Activated CD8-positive, alpha-beta memory T cell treated with anti-CD3 and anti-CD28 coated beads for 24 hours (primary cell): Measurements from ENCODE around the gene CLEC16A.
A peak's percentile ranks its signal among the peaks of the same experiment; 100 is the strongest.

Experiments used
- DNase-seq: peaks from one replicate; pipeline ENCODE4 v3.0.0-alpha.2; 2020

Gene CLEC16A

GRCh38 chr16:11067266-11067665 lies 122.9 kb downstream of the CLEC16A start:
- no peak for DNase-seq

GRCh38 chr16:11067697-11068141 lies 123.4 kb downstream of the CLEC16A start:
- no peak for DNase-seq

GRCh38 chr16:11071829-11072228 lies 127.5 kb downstream of the CLEC16A start:
- no peak for DNase-seq

GRCh38 chr16:11072420-11073153 lies 128.2 kb downstream of the CLEC16A start:
- no peak for DNase-seq

DNA sequence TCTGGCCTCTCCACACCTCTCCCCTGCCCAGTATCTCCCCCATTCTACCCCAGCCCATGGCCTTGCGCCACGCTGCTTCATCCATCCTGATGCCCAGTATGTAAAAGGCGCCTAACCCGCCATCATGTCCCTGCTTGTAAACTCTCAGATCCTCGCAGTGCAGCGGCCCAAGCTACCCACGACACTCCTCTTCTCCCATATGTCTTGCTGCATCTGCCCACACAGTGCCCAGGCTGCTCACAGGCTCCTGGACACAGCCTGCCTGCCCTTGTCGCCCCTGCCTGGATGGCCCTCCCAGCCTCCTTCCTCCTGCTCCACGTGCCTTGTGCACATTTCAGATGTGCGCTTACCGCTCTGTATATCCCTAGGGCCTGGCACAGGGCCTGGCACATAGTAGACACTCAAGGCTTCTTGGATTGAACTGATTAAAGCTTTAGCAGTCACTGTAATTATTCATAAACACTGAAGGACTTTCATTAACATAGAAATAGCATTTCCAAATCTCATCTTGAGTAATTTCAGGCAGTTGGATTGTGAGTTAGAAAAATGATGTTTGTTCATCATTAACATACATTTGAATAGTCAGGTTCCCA lies 129.1 kb downstream of the CLEC16A start:
- DNase-seq = no peak

DNA sequence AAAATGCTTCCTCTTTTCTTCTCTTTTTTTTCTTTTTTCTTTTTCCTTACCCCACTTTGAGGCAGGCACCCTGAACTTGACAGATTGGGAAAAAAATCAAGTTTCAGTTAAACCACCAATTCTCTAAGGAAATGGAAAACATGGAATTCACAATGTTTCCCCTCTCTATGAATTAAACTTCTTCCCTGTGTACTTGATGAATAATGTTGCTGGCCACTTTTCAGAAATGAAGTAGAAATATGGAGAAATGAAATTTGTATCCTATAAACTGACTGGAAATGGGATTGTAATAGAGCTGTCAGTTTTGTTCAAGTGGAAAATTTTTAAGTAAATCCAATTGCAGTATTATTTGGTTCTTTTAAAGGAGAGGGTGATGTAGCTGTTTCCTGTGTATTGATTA lies 129.8 kb downstream of the CLEC16A start:
- no peak for DNase-seq

DNA sequence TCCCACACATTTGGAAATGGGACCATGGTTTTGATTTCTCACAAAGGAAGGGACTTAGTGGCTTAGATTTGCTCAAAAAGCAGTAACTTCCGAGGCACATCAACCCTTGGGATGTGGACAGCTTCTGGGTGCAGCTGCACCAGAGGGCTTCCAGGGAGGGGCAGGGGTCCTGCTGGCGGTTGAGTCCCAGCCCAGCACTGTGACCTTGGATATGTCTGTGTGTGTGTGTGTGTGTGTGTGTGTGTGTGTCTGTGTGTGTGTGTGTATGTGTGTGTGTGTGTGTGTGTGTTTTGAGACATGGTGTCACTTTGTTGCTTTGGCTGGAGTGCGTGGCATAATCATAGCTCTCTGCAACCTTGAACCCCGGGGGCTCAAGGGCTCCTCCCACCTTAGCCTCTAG lies 130.8 kb downstream of the CLEC16A start:
- no peak for DNase-seq

DNA sequence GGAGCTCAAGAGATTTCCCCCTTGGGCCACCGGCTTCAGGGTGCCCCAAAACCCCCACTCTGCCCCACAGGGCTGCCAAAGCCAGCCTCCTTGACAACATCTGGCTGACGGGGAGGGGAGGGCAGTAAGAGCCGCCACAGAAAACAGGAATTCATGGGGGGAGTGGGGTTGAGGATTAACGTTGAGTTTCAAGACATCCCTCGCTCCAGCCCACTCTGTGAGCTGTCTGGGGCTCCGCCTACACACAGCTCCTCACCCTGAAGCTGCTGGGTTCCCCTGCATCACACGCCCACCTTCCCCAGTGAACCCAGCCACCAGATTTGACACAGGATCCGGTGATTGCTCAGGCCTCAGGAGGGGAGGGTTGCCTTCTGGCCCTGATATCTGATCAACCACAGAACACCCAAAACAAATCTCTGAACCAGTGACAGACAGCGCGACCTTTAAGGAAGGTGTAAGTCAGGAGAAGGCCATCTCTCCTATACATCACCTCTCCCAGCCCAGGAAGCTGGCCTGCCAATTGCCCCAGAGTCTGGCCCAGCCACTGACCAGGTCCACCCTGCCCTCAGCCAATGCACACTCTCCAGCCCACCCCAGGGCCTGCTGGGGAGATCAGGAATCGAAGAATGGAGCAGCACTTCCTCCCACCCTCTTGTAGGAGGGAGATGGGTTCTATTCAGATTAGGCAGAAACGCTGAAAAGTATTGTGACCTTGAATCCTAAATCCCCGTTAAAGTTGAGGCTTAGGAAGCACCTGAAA lies 132.1 kb downstream of the CLEC16A start:
- DNase-seq = peak; percentile 83

DNA sequence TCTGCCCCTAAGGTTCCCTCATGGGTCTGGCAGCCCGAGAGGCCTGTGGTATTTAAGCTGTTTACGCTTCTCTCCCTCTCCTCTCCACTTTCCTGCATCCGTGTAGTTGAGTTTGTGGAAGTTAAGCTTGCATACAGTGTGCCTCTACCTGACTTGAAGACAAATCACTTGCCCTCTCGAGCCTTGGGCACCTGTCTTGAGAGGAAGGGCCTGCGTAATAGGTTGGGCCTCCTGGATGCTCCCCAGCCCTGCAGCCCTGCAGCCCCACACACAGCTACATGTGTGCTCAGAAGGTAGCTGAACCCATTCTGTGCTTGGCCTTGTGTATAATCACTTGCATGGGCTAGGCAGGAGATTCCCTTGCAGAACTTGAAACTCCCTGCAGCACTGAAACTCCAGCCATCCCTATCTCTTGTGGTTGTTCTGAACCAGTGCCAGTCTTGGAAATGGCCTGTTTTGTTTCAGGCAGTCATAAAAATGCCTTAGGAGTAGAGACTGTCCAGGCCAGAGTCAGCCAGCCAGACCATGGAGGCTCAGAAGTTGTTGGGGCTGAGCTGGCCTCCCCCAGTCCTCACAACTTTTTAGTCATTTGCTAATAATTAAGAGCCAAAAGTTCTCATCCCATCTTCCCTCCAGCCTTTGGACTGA lies 134.6 kb downstream of the CLEC16A start:
- no peak for DNase-seq

- DNase-seq = no peak
These were observed 135.4 kb downstream of the CLEC16A start for GRCh38 chr16:11079652-11080187.

DNA sequence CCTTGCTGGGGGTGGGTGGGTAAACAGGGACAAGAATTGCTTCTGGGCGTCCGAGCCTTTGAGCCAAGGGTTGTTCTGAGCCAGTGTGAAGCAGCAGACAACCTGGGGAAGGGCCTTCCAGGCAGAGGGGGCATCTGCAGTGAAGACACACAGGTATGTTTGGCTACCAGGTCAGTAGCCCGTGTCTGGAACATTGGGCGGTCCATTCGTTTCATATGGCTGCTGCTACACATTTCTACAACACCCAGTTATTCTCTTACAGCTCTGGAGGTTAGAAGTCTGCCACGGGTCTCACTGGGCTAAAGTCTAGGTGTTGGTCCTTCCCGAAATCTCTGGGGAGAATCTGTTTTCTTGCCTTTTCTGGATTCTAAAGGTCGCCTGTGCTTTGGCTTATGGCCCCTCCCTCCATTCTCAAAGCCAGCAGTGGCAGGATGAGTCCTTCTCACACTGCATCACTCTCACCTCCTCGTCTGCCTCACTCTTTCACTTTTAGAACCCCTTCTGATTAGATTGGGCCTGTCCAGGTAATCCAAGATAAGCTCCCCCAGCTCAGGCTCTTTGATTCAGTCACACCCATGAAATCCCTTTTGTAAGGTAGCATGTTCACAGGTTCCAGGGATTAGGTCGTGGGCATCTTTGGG lies 136.1 kb downstream of the CLEC16A start:
- no peak for DNase-seq

DNA sequence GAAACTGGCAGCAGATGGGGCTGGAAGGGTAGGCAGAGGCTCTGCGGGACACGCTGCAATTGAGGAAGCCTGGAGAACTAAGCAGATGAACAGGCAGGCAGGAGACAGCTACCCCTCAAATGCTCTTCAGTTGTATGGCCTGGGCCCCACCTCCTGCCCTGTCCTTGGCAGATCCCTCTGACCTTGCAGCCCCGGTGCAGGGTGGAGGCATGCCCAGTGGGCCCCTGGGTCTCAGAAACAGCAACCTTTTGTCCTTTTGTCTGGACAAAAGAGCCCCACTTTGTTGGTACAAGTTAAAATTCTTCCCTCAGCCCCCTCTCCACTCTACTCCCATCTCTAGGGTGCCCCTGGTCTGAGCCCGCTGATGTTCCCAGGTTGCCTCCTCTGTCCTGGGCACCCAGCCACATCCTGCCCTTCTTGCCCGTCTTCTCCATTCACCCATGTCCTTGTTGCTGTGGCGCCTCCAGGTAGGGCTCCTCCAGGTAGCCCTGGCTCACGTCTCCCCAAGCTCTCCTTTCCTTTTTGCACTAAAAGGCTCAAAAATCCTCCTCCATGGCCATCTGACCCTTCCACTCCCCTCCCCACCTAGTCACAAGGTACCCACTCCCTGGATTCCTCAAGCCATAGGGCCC lies 136.8 kb downstream of the CLEC16A start:
- DNase-seq = no peak

GRCh38 chr16:11082108-11082859 lies 137.9 kb downstream of the CLEC16A start:
- DNase-seq = no peak

DNA sequence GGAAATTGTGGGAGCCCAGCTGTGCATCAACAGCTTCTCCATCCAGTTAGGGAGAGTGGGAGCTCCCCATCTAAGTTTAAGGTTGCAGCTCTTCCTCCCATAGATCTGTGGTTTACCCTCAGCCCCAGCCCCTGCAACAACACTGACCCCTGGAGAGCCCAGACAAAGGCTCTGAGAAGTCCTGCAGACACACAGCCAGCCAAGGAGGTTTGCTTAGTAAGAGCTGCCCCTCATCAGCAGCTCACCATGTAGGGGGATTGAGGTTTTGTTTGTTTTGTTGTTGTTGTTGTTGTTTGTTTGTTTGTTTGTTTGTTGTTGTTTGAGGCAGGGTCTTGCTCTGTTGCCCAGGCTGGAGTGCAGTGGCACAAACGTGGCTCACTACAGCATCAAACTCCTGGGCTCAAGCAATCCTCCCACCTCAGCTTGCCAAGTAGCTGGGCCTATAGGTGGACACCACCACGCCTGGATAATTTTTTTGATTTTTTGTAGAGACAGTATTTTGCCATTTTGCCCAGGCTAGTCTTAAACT lies 138.6 kb downstream of the CLEC16A start:
- DNase-seq = no peak

DNA sequence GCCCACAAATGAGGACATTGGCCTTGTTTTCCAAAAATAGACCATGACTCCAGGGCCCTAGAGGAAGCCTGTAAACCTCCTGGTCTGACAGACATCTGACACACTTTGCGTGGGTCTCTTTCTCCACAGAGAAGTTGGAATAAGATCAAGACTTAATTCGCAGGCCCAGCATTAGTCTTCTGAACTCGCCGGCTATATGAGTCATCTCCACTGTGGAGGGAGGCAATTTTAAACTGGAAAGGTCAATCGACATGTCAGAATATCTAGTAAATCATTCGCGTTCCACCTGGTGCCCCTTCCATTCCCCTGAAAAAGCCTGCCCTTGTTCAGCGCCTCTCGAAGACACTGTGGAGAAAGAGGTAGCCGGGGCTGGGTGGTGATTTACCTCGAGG lies 140.1 kb downstream of the CLEC16A start:
- DNase-seq = no peak

DNA sequence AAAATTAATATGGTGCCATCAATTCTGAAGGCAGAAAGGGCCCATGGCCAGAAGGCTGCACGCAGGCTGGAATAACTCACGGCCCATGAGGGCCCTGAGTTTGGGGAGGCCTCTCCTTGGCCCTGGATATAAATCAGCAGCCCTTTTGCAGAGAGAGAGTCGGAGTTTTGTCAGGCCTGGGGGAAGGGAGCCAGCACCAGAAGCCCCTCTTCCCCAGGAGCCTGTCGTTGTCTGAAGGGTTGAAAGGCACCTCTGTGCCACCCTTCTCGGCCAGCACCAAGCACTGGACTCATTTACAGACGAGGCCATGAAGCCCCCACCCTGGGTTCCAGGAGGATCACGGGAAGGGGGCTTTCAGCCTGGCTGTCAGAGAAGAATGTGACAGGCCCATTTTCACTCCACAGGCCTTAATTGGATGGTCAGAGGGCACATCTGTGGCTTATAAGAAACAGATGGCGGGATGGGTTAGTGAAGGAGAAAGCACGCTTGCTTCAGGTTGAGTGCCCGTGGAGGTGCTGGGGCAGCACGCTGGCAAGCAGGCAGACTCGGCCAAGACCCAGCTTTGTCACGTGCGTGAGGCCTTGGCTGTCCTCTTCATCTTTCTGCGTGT lies 140.6 kb downstream of the CLEC16A start:
- DNase-seq = no peak

- DNase-seq = no peak
These were observed 141.6 kb downstream of the CLEC16A start for GRCh38 chr16:11085916-11086315.

GRCh38 chr16:11087691-11088073 lies 143.3 kb downstream of the CLEC16A start:
- DNase-seq = no peak

- peak; percentile 72 for DNase-seq
These were observed 143.8 kb downstream of the CLEC16A start for GRCh38 chr16:11088074-11088730.

DNA sequence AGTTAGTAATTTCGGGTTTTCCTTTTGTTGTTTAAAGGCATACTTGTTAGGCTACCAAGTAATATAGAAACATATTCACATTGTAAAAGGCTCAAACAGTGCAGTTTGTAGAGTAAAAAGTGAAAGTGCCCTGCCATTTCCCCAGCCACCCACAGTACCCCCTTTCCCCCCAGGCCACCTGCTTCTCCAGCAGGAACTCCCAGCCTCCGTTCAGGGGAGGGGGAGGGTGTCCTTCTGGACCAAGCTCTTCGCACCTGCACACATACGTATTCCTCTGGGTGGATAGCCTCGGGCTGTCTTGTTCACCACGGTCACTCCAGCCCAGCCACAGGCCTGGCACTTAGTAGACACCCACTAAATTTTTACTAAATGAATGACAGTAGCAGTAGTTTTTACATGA lies 144.5 kb downstream of the CLEC16A start:
- no peak for DNase-seq
